Trophoblast cell (in vitro differentiated cells and primary cell): Measurements from ENCODE around the gene SHANK1.

Experiments
- DNase-seq, 2 donors: peaks; one replicate each; pipeline ENCODE4 v3.0.0-alpha.2; 2016
- H2AFZ ChIP-seq: 2 replicates; pipeline ENCODE4 v1.6.1; 2013; ENCODE audit warnings: low read length, moderate library complexity, mild to moderate bottlenecking; ENCODE audit not compliant: insufficient read depth, poor library complexity
- H2AK5ac ChIP-seq: 2 replicates; pipeline ENCODE4 v1.6.1; 2013; ENCODE audit warnings: mild to moderate bottlenecking, low read length
- H2BK120ac ChIP-seq: 2 replicates; pipeline ENCODE4 v1.6.1; 2013; ENCODE audit warnings: low read length, mild to moderate bottlenecking, moderate library complexity; ENCODE audit not compliant: insufficient read depth, poor library complexity
- H2BK12ac ChIP-seq: 2 replicates; pipeline ENCODE4 v1.6.1; 2013; ENCODE audit warnings: mild to moderate bottlenecking, low read length, moderate library complexity
- H2BK5ac ChIP-seq: 2 replicates; pipeline ENCODE4 v1.6.1; 2013; ENCODE audit warnings: low read length, low read depth, moderate library complexity, mild to moderate bottlenecking; ENCODE audit not compliant: poor library complexity
- H3K14ac ChIP-seq: 2 replicates; pipeline ENCODE4 v1.6.1; 2013; ENCODE audit warnings: mild to moderate bottlenecking, low read length
- H3K18ac ChIP-seq: 2 replicates; pipeline ENCODE4 v1.6.1; 2013; ENCODE audit warnings: mild to moderate bottlenecking, low read length
- H3K23ac ChIP-seq: 2 replicates; pipeline ENCODE4 v1.6.1; 2013; ENCODE audit warnings: low read length
- H3K27ac ChIP-seq: 2 replicates; pipeline ENCODE4 v1.5.1; 2013; ENCODE audit warnings: low read depth, mild to moderate bottlenecking, inconsistent platforms, low read length, moderate library complexity
- H3K27me3 ChIP-seq: 2 replicates; pipeline ENCODE4 v1.6.1; 2013; ENCODE audit warnings: inconsistent platforms, mild to moderate bottlenecking, low read length, moderate library complexity; ENCODE audit not compliant: insufficient read depth
- H3K36me3 ChIP-seq, 2 experiments: 1 replicate in 1 of 2; 2 replicates in 1 of 2; pipeline ENCODE4 v1.6.1; 2013; ENCODE audit warnings: low read length in 2 of 2, mild to moderate bottlenecking in 2 of 2, moderate library complexity in 1 of 2; ENCODE audit not compliant: insufficient read depth in 2 of 2, control insufficient read depth in 1 of 2
- H3K4ac ChIP-seq: 2 replicates; pipeline ENCODE4 v1.6.1; 2013; ENCODE audit warnings: low read depth, mild to moderate bottlenecking, low read length, moderate library complexity
- H3K4me1 ChIP-seq, 2 experiments: 1 replicate in 1 of 2; 2 replicates in 1 of 2; pipeline ENCODE4 v1.6.1; 2013; ENCODE audit warnings: low read length in 2 of 2, mild to moderate bottlenecking in 2 of 2, moderate library complexity in 1 of 2; ENCODE audit not compliant: insufficient read depth in 2 of 2, control insufficient read depth in 1 of 2
- H3K4me2 ChIP-seq: 2 replicates; pipeline ENCODE4 v1.6.1; 2013; ENCODE audit warnings: inconsistent platforms, mild to moderate bottlenecking, low read length, moderate library complexity
- H3K4me3 ChIP-seq: 2 replicates; pipeline ENCODE4 v1.5.1; 2013; ENCODE audit warnings: mild to moderate bottlenecking, low read depth, low read length, inconsistent platforms
- H3K79me1 ChIP-seq: one replicate; pipeline ENCODE4 v1.6.1; 2013; ENCODE audit warnings: low read length
- H3K79me2 ChIP-seq: 2 replicates; pipeline ENCODE4 v1.6.1; 2013; ENCODE audit warnings: low read length, mild to moderate bottlenecking; ENCODE audit not compliant: control insufficient read depth, insufficient read depth, poor library complexity
- H3K9ac ChIP-seq: 2 replicates; pipeline ENCODE4 v1.6.1; 2013; ENCODE audit warnings: mild to moderate bottlenecking, low read length
- H3K9me3 ChIP-seq: 2 replicates; pipeline ENCODE4 v1.6.1; 2013; ENCODE audit warnings: low read depth, mild to moderate bottlenecking, control low read depth, inconsistent platforms, low read length; ENCODE audit not compliant: insufficient read depth
- H4K12ac ChIP-seq: 2 replicates; pipeline ENCODE4 v1.6.1; 2013; ENCODE audit warnings: low read depth, mild to moderate bottlenecking, low read length, moderate library complexity
- H4K8ac ChIP-seq: 2 replicates; pipeline ENCODE4 v1.6.1; 2013; ENCODE audit warnings: low read depth, mild to moderate bottlenecking, low read length, moderate library complexity
- H4K91ac ChIP-seq: one replicate; pipeline ENCODE4 v1.6.1; 2013; ENCODE audit warnings: low read depth, mild to moderate bottlenecking, low read length, moderate library complexity
- WGBS: extraction: QIAGEN DNeasy Blood & Tissue Kit; methylation state at CpG from one replicate; pipeline ENCODE4 v1.1.7; 2013; ENCODE audit warnings: missing lambda C conversion rate; ENCODE audit not compliant: insufficient read length, insufficient coverage; ENCODE audit errors: extremely low coverage; 5-methylcytosine and 5-hydroxymethylcytosine counted together

Gene SHANK1

GRCh38 chr19:50702871-50703829 is 16.5 kb downstream of the SHANK1 start:
- no peaks in the 10 kb centered on the region for H3K79me1 ChIP-seq
- WGBS = no CpG with 5 or more reads among the region's 47 CpGs
- no peaks in the 10 kb centered on the region for H3K4me1 ChIP-seq
- no peak overlapping the region for H2AFZ ChIP-seq
- no peaks in the 10 kb centered on the region for H3K79me2 ChIP-seq
- H4K8ac ChIP-seq = no peak overlapping the region
- no peak overlapping the region for H4K12ac ChIP-seq
- H3K4ac ChIP-seq = no peak overlapping the region
- no peak overlapping the region for H3K27ac ChIP-seq
- H3K9ac ChIP-seq = no peak overlapping the region
- H4K91ac ChIP-seq = no peak overlapping the region
- no peak for DNase-seq
- no peak overlapping the region for H2BK12ac ChIP-seq
- H3K4me3 ChIP-seq = no peak overlapping the region
- no peak overlapping the region for H3K4me2 ChIP-seq
- H3K23ac ChIP-seq = no peak overlapping the region
- no peak overlapping the region for H2BK120ac ChIP-seq
- H3K14ac ChIP-seq = no peak overlapping the region
- no peaks in the 10 kb centered on the region for H3K9me3 ChIP-seq
- H3K18ac ChIP-seq = no peak overlapping the region
- H3K36me3 ChIP-seq = no peaks in the 10 kb centered on the region
- no peaks in the 10 kb centered on the region for H3K27me3 ChIP-seq
- no peak overlapping the region for H2AK5ac ChIP-seq
- no peak overlapping the region for H2BK5ac ChIP-seq

GRCh38 chr19:50702158-50702870 is 17.3 kb downstream of the SHANK1 start:
- no CpG with 5 or more reads among the region's 23 CpGs for WGBS

GRCh38 chr19:50701367-50701985 is 18.1 kb downstream of the SHANK1 start:
- no peak overlapping the region for H3K18ac ChIP-seq
- no CpG with 5 or more reads among the region's 13 CpGs for WGBS

More at GRCh38 chr19:50702158-50702870, 17.3 kb downstream of the SHANK1 start:
- no peak overlapping the region for H3K4ac ChIP-seq
- H3K27ac ChIP-seq = no peak overlapping the region
- H3K9ac ChIP-seq = no peak overlapping the region
- H3K79me1 ChIP-seq = no peaks in the 10 kb centered on the region
- no peaks in the 10 kb centered on the region for H3K9me3 ChIP-seq
- no peak overlapping the region for H4K8ac ChIP-seq
- H2BK120ac ChIP-seq = no peak overlapping the region
- H3K4me3 ChIP-seq = no peak overlapping the region
- H3K79me2 ChIP-seq = no peaks in the 10 kb centered on the region
- H3K27me3 ChIP-seq = no peaks in the 10 kb centered on the region
- no peaks in the 10 kb centered on the region for H3K4me1 ChIP-seq
- no peak overlapping the region for H2BK12ac ChIP-seq
- H2AK5ac ChIP-seq = no peak overlapping the region
- no peaks in the 10 kb centered on the region for H3K36me3 ChIP-seq
- H3K18ac ChIP-seq = no peak overlapping the region
- no peak overlapping the region for H3K23ac ChIP-seq
- H2AFZ ChIP-seq = no peak overlapping the region
- H3K14ac ChIP-seq = no peak overlapping the region
- H4K12ac ChIP-seq = no peak overlapping the region
- no peak overlapping the region for H2BK5ac ChIP-seq
- no peak for DNase-seq
- no peak overlapping the region for H4K91ac ChIP-seq
- no peak overlapping the region for H3K4me2 ChIP-seq

GRCh38 chr19:50697414-50698124 is 22.0 kb downstream of the SHANK1 start:
- Histone ChIP-seq H2BK120ac (no peak overlapping the region), H3K27ac (no peak overlapping the region), H3K4me1 (peaks cover 0 to 3% of the 10 kb centered on the region in 2 experiments), H3K18ac (no peak overlapping the region), H3K9ac (no peak overlapping the region), H4K12ac (no peak overlapping the region), H3K23ac (no peak overlapping the region), H3K36me3 (no peaks in the 10 kb centered on the region), H3K27me3 (peaks cover 27% of the 10 kb centered on the region), H2BK5ac (no peak overlapping the region), H3K4ac (no peak overlapping the region), H2BK12ac (no peak overlapping the region), H3K14ac (no peak overlapping the region), H4K8ac (no peak overlapping the region), H3K79me1 (no peaks in the 10 kb centered on the region), H3K4me2 (no peak overlapping the region), H3K79me2 (no peaks in the 10 kb centered on the region), H4K91ac (no peak overlapping the region), H2AK5ac (no peak overlapping the region), H3K9me3 (peaks cover 14% of the 10 kb centered on the region), H3K4me3 (no peak overlapping the region), H2AFZ (no peak overlapping the region)
- no CpG with 5 or more reads among the region's 13 CpGs for WGBS
- DNase-seq = no peak

More at GRCh38 chr19:50701367-50701985, 18.1 kb downstream of the SHANK1 start:
- Histone ChIP-seq H3K9me3 (peaks cover 2% of the 10 kb centered on the region), H3K4me2 (no peak overlapping the region), H2BK120ac (no peak overlapping the region), H4K91ac (no peak overlapping the region), H3K79me1 (no peaks in the 10 kb centered on the region), H3K27me3 (no peaks in the 10 kb centered on the region), H2BK5ac (no peak overlapping the region), H3K27ac (no peak overlapping the region), H2AFZ (no peak overlapping the region), H3K4me3 (no peak overlapping the region), H2BK12ac (no peak overlapping the region), H3K4me1 (no peaks in the 10 kb centered on the region), H2AK5ac (no peak overlapping the region), H3K4ac (no peak overlapping the region), H3K23ac (no peak overlapping the region), H3K79me2 (no peaks in the 10 kb centered on the region), H3K14ac (no peak overlapping the region), H3K9ac (no peak overlapping the region), H4K12ac (no peak overlapping the region), H4K8ac (no peak overlapping the region), H3K36me3 (no peaks in the 10 kb centered on the region)
- DNase-seq = no peak
